ENCODE results near the gene ADAT1.

The ADAT1 gene

DNA sequence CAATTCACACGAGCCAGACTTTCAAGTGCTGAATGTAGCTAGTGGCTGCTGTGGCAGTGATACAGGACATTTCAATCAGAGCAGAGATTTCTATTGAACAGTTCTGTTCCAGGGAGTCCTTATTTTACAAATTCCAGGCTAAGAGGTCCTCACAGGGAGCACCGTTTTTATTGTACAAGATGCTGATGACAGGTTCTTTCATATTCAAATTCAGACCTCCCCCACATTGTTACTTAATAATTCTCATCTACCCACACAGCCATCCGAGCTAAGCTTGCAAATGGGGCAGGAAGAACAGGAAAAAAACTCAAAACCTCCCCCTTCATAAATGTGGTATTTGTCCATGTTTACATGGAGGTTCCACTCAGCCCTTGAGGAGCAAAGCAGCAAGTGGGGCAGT lies 47.1 kb downstream of the ADAT1 start:
- DNase-seq, result no peak

DNA sequence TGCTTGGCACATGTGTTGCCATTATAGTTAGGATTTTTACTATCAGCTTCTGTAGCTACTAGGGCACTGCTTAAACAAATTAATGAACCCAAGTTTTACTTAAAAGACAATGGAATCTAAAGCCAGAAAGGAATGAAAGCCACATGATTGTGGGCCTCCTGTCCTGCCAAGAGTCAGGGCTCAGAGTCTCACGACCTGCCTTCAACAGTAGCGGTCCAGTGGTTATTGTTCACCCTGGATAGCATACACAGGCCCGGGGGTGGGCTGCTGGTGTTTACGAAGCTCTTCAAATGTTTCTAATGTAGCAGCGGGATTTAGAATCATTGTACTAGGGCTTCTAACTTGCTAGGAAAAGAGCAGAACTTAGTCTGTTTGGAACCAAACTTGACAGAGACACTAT lies 49.1 kb downstream of the ADAT1 start:
- DNase-seq, result no peak

DNA sequence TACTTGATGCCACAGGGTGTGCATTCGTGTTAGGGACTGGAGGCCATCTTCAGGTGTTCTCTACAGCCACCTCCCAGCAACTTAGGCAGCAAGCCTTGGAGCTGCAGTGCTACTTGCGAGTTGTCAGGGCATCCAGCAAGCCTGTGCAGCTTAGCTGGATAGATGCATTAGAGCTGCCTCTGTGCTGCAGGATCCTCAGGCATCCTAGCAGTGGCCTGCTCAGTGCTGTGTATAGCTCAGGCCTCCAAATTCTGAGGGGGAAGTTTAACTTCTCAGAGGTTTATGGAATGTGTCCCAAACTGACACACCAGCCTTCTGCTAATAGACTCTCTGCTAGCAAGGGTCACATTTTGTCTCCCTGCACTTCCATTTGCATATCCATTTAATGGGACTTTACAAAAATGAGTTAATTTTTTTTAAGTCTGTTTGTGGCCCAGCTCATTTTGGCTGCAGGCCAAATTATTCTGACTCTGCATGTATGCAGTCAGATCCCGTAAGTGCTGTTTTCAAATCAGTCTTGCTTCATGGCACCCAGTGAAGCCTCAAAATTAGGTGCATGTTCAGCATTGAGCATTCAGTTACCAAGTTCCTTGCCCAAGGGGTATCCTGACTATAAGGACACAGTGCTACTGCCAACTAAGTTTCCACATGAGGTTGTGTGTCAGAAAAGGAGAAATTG lies 50.1 kb downstream of the ADAT1 start:
- no peak for DNase-seq

DNA sequence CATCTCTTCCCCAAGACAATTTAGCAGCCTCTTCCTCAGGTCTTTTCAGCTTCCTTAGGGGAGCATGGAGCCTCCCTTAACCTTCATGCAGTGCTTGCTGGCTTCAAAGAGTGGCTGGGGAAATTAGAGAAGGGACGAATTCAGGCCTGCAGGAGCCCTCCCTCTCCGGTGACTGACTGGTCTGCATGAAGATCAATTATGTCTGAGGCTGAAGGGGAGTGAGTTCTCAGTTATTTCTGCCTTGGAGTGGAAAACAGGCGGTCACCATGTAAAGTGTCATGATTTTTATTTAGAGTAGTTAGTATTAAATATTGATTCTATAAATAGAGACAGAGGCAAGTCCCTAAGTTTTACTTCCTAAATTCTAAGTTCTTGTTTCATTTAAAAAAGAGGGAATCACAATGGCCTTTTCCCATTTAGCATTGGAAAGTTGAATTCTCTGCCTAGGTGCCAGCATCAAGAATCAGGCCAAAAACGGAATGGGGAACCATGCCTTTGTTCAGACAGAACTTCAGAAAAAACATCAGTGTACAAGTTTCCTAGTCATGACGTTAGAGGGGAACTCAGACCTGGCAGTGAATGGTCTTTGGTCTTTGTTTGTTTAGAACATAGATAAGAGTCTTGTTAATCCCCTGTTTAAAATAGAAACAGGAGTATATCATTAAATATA lies 52.5 kb downstream of the ADAT1 start:
- DNase-seq, result no peak

DNA sequence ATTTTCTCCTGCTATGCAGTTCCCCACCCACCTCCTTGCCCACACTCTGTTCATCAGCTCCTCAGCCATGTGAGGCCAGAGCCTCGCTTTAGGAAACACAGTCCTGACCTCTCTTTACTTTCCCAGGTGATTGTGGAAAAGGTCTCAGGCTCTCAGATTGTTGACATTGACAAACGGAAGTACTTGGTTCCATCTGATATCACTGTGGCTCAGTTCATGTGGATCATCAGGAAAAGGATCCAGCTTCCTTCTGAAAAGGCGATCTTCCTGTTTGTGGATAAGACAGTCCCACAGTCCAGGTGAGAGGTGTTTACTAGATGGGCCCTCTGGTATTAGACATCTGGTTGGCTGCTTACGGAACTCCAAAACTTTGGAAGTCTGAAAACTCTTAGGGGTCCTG lies 55.2 kb downstream of the ADAT1 start:
- DNase-seq, result no peak

DNA sequence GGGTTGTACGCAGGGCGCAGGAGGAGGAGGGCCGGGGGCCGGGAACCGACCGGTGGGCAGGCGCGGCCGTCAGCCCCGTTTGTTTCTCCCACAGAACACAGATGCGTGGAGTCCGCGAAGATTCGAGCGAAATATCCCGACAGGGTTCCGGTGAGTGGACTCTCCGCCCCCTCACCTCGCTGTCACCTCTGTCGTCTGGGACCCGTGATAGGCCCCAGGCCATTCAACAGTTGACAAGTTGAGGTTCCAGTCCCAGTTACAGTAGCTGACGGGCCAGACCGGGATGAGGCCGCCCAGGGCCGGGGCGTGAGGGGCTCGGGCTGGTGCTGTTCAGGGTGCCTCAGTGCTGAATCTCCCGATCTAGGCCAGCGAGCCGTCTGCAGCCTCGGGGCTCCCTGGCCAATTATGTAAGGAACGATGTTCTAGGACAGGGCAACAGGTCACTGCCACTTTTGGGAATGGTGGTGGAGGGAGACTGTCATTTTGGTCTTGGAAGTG lies 56.3 kb downstream of the ADAT1 start:
- no peak for DNase-seq

DNA sequence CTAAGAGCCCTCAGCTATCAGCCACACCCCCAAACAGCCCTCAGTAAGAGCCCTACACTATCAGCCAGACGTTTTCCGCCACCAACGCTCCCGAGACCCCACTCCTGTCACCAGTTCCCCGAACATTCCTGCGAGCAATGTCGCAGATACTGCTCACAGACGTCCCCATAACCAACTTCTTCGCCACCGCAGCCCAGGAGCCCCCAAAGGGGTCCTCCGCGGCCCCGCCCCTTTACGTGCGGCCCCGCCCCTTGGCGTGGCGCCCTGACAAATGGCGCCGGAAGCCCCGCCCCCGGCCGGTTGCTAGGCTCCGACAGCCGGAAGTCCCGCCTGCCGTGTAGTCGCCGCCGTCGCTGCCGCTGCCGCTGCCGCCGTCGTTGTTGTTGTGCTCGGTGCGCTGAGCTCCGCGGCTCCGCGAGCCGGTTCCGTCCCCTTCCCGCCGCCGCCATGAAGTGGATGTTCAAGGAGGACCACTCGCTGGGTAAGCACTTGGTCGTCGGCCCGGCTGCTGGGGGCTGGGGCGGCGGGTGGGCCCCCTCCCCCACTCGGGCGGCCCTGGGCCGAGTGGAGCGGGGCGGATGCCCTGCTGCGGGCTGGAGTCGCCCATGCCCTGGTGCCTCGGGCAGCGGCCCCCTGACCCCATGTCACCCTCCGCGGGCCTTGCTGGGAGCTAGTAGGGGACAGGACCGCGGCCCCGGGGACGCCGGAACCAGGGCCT lies 56.9 kb downstream of the ADAT1 start, which contains the start of gene GABARAPL2:
Gene GABARAPL2, plus strand, starts transcription at position 340 of the 718 bp plus-strand sequence. Its CDS starts 108 bp downstream, at position 448.
- DNase-seq, result peak; percentile 68

DNA sequence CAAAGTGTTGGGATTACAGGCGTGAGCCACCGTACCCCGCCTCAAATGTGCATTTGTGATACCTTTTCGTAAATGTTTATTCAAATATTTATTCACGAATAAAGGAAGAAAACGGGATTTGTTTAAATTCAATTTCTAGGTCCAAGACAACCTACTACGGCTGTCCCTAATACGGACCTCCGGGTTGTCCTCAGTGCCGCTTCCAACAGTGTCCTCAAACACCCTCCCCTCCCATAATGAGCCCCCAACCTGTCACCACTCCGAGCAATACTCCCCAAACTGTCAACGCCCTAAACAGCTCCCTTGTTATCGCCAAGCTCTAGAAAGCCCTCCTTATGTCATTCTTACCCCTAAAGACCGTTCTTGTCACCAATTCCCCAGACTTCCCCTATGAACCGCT lies 57.4 kb downstream of the ADAT1 start:
- DNase-seq, result no peak

DNA sequence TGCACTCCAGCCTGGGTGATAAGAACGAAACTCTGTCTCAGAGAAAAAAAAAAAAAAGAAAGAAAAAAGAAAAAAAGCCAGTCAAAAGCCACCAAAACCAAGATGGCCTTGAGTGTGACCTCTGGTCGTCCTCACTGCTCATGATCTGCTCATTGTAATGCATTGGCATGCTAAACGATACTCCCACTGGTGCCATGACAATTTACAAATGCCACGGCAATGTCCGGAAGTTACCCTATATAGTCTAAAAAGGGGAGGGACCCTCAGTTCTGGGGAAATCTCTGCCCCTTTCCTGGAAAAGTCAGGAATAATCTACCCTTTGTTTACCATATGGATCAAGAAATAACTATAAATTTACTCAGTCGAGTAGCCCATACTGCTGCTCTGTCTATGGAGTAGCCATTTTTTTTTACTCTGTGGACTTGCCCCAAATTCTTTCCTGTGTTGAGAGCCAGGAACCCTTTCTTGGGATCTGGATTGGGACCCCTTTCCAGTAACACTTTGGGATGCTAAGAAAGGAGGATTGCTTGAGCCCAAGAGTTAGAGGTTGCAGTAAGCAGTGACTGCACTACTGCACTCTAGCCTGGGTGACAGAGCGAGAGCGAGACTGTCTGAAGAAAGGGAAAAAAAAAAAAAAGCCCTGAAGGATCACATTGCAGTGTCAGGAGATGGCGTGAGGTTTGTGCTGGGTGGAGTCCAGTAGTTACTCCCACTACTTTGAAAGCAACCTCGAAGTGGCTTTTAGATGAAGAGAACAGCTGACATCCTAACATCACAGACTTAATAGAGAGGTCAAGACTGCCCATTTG lies 63.3 kb downstream of the ADAT1 start:
- DNase-seq, result no peak

DNA sequence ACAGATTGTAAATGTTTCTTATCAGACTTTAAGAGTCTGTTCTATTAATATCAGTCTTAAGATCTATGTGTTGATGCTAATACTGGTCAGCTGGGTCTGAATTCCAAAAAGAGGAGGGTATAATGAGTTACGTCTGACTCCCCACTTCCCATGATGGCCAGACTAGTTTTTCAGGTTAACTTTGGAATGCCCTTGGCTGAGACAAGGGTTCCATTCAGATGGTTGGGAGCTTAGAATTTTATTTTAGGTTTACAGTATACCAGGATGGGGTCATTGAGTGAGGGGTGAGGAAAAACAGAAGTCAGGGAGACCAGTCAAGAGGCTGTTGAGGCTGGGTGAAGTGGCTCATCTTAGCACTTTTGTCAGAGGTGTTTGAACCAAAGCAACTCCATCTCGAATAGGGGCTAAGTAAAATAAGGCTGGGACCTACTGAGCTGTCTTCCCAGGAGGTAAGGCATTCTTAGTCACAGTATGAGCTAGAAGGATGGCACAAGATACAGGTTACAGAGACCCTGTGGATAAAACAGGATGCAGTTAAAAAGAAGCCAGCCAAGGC lies 64.2 kb downstream of the ADAT1 start:
- DNase-seq, result no peak

DNA sequence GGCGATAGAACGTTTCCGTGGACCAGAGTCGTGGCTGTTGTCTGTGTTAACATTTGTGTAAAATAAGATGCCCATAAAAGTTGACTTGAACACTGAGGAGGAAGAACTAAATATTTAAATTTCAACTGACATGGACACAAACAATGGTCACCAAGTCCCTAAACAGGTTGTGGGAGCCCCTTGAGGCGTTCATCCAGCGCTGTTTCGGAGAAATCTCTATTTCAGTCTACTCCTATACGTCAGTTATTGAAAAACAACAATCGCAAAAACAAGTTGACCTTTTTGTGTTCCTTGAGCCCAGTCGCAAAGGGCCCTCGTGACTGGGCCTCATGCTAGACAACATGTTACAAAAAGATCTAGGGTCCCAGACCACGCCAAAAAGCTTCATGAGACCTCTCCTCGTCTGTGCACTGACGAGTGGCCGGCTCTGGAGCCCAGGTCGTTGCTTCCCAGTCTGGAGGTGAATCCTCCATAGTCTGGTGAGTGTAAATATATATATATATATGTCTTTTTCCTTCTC lies 66.6 kb downstream of the ADAT1 start:
- DNase-seq, result no peak

DNA sequence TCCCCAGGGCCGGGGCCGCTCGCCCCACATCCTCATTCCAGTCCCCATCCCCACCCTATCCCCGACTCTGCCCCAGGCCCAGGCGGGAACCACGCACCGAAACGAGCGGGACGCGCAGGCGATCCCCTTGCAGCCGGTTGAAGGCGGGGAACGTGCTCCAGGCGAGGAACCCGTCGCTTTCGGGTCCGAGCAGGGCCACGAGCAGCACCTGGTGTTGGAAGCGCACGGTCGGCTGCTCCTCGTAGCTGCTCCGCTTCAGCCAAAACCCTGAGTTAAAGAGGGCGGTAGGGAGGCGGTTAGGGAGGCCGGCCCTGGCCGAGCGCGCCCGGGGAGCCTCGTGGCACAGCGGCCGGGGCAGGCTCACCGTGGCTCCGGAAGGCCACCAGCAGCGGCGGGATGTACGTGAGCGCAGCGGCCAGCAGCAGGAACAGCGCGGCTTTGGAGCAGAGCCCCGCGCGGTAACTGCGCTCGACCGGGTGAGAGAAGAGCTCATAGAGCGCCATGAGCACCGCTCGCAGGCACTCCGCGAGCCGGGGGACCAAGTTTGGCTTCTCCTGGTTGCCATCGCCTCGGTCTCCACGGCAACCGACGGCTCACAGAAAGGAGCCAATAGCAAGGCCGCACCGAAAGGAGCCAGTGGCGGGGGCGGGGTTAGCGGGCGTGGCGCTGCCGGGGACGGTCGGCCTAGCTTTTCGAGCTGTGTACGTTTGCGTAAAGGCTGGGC lies 67.2 kb downstream of the ADAT1 start, which contains the start of gene TMEM231:
Gene TMEM231, minus strand, starts transcription at position 546 of the 724 bp plus-strand sequence. Its CDS starts 43 bp downstream, at position 503.
- DNase-seq, result peak; percentile 89

DNA sequence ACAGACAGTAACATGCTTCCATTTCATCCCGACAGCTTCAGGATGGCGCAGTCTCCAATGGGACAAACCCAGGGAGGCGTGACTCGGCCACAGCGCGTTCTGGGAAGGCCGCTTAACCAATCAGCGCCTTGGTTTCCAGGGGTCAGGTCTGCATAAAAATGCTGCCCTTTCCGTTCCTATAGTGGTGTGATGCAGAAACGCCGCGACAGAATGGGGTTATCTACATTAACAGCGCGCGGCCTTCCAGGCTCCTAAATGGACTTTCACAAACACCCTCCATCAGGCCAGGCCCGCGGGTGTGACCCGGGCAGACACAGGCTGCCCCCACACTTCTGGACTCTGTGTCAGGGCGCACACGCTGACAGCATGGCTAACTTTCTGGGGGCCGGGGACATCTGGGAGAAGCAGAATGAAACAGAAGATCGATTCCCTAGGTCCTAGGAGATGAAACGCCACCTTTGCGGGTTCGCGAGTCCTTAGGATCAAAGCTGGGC lies 67.8 kb downstream of the ADAT1 start:
- DNase-seq, result peak; percentile 40

DNA sequence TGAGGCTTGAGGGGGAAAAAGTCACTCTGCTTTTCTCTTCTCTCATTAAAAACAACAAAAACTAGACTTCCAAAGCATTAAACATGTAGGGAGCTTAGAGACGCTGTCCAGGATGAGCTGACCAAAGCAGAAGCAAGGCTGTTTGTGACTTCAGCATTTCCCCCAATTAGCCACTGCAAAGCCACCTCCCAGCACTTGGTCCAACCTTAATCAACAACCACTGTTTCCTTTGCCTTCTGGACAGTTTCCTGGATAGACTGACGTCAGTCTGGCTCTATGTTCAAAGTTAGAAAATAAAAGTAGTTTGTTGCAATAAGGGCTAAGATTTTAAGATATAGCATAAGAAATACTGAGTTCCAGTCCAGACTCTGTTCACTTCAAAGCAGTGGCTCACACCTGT lies 70.1 kb downstream of the ADAT1 start:
- no peak for DNase-seq

DNA sequence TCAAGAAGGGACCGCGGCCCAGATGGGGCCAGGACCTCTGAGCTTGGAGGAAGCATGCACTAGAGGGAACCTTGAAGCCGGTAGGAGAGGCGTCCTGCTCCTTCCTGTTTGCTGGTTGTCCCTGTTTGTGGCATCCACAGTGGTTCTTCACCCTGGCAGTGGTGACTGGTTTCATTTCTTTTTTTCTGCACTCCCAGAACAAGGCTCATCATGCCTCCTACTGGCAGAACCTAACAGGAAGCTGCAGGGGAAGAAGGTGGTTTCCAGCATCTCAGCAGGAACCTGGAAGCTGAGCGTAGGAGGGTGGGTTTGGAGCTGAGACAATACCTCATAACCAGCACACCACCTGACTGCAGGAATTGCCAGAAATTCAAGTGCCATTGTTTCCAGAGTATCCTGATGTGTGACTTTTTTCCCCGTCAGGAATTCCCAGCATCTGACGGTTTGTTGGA lies 72.8 kb downstream of the ADAT1 start:
- DNase-seq, result no peak
